IMR-90 (cell line): Measurements from ENCODE around the gene DNAH6. TPM values are rescaled to one million over a fixed set of nuclear protein-coding genes. Genes with fewer than 3 reads are reported as not detected.

Source experiments
- ATAC-seq: fragments of 200-7000 bp; cut with Tn5 transposase; 2 replicates; pipeline ENCODE4 v1.9.1; 2020; ENCODE audit warnings: low read depth, mild to moderate bottlenecking, moderate library complexity
- Bru-seq: library from RNA; stranded (reverse); fragments of 400-500 nt; gene quantifications from one replicate; lab custom pipeline; 2021; lab: Mats Ljungman, UMichigan
- BruChase-seq, 2 experiments: library from RNA; stranded (reverse); fragments of 400-500 nt; gene quantifications; one replicate each; lab custom pipeline; 2021; lab: Mats Ljungman, UMichigan
- BruUV-seq: library from RNA; stranded (reverse); fragments of 400-500 nt; replicated peaks from 2 replicates; lab custom pipeline; 2021; lab: Mats Ljungman, UMichigan
- CTCF ChIA-PET: fragments of 300-600 bp; formaldehyde crosslinking; extraction: SDS; loops from one replicate; lab custom pipeline; 2021; ENCODE audit warnings: antibody characterized with exemption; lab: Yijun Ruan, JAX
- POLR2A ChIA-PET: fragments of 300-600 bp; sonication (Branson Sonifier 250); formaldehyde crosslinking; loops from one replicate; lab custom pipeline; 2022; ENCODE audit warnings: antibody characterized with exemption; ENCODE audit not compliant: unreplicated experiment; lab: Charles Lee
- DNase-seq: peaks from one replicate; pipeline ENCODE4 v3.0.0; 2013
- H2AFZ ChIP-seq: replicated peaks from 2 replicates; pipeline ENCODE3; 2013; ENCODE audit warnings: low read length, mild to moderate bottlenecking; ENCODE audit not compliant: poor library complexity
- H2AK5ac ChIP-seq: 2 replicates; pipeline ENCODE4 v1.6.1; 2013; ENCODE audit warnings: low read depth, low read length, inconsistent platforms
- H2AK9ac ChIP-seq: replicated peaks from 2 replicates; pipeline ENCODE3; 2013; ENCODE audit warnings: mild to moderate bottlenecking, low read depth, low read length, moderate library complexity; ENCODE audit not compliant: poor library complexity
- H2BK120ac ChIP-seq: 2 replicates; pipeline ENCODE4 v1.6.1; 2013; ENCODE audit warnings: low read depth, low read length, inconsistent platforms
- H2BK15ac ChIP-seq: 3 replicates; pipeline ENCODE4 v1.6.1; 2013; ENCODE audit warnings: low read depth, low read length, inconsistent platforms
- H2BK20ac ChIP-seq: 2 replicates; pipeline ENCODE4 v1.6.1; 2013; ENCODE audit warnings: low read depth, mild to moderate bottlenecking, inconsistent platforms, low read length, moderate library complexity
- H2BK5ac ChIP-seq: 2 replicates; pipeline ENCODE4 v1.6.1; 2013; ENCODE audit warnings: mild to moderate bottlenecking, low read depth, low read length, inconsistent platforms; ENCODE audit not compliant: poor library complexity, severe bottlenecking
- H3K14ac ChIP-seq: replicated peaks from 2 replicates; pipeline ENCODE4 v1.6.1; 2013; ENCODE audit warnings: low read depth, low read length, inconsistent platforms
- H3K18ac ChIP-seq: 2 replicates; pipeline ENCODE4 v1.6.1; 2013; ENCODE audit warnings: low read depth, low read length, control low read depth
- H3K23ac ChIP-seq: 2 replicates; pipeline ENCODE4 v1.6.1; 2013; ENCODE audit warnings: low read depth, low read length, inconsistent platforms
- H3K27ac ChIP-seq: 2 replicates; pipeline ENCODE4 v1.5.1; 2013; ENCODE audit warnings: mild to moderate bottlenecking, control low read depth, low read length; ENCODE audit not compliant: insufficient read depth
- H3K27me3 ChIP-seq: 2 replicates; pipeline ENCODE4 v1.6.1; 2013; ENCODE audit warnings: low read length; ENCODE audit not compliant: control insufficient read depth, insufficient read depth
- H3K36me3 ChIP-seq: 2 replicates; pipeline ENCODE4 v1.6.1; 2013; ENCODE audit warnings: low read length, mixed read lengths; ENCODE audit not compliant: control insufficient read depth, insufficient read depth
- H3K4ac ChIP-seq: 2 replicates; pipeline ENCODE4 v1.6.1; 2013; ENCODE audit warnings: low read depth, low read length, inconsistent platforms
- H3K4me1 ChIP-seq: 2 replicates; pipeline ENCODE4 v1.6.1; 2013; ENCODE audit warnings: low read length, mixed read lengths; ENCODE audit not compliant: control insufficient read depth, insufficient read depth
- H3K4me2 ChIP-seq: 2 replicates; pipeline ENCODE4 v1.6.1; 2013; ENCODE audit warnings: low read depth, mild to moderate bottlenecking, control low read depth, low read length, moderate library complexity
- H3K4me3 ChIP-seq: 2 replicates; pipeline ENCODE4 v1.5.1; 2013; ENCODE audit warnings: low read depth, mild to moderate bottlenecking, control low read depth, low read length, moderate library complexity; ENCODE audit not compliant: insufficient read depth
- H3K56ac ChIP-seq: 2 replicates; pipeline ENCODE4 v1.6.1; 2013; ENCODE audit warnings: low read length, inconsistent platforms; ENCODE audit not compliant: insufficient read depth; ENCODE audit errors: extremely low read depth
- H3K79me1 ChIP-seq, 2 experiments: 2 replicates each; pipeline ENCODE4 v1.6.1; 2013; ENCODE audit warnings: low read length in 2 of 2, inconsistent platforms in 1 of 2, low read depth in 1 of 2
- H3K9ac ChIP-seq: 2 replicates; pipeline ENCODE4 v1.6.1; 2013; ENCODE audit warnings: low read depth, low read length, control low read depth
- H3K9me1 ChIP-seq: 2 replicates; pipeline ENCODE4 v1.6.1; 2013; ENCODE audit warnings: low read length, inconsistent platforms; ENCODE audit not compliant: insufficient read depth
- H3K9me3 ChIP-seq: 2 replicates; pipeline ENCODE4 v1.6.1; 2013; ENCODE audit warnings: low read length; ENCODE audit not compliant: control insufficient read depth, insufficient read depth
- H4K20me1 ChIP-seq: 2 replicates; pipeline ENCODE4 v1.6.1; 2013; ENCODE audit warnings: low read length, inconsistent platforms; ENCODE audit not compliant: insufficient read depth
- H4K5ac ChIP-seq: 2 replicates; pipeline ENCODE4 v1.6.1; 2013; ENCODE audit warnings: mild to moderate bottlenecking, low read depth, low read length, control low read depth
- H4K8ac ChIP-seq, 2 experiments: 2 replicates each; pipeline ENCODE4 v1.6.1; 2013; ENCODE audit warnings: low read depth in 2 of 2, low read length in 2 of 2, control low read depth in 1 of 2, inconsistent platforms in 1 of 2
- H4K91ac ChIP-seq: 2 replicates; pipeline ENCODE4 v1.6.1; 2013; ENCODE audit warnings: low read depth, low read length, inconsistent platforms; ENCODE audit not compliant: insufficient read depth
- CEBPB ChIP-seq: IDR thresholded peaks from 2 replicates; pipeline ENCODE4 v1.6.1; 2012; ENCODE audit warnings: low read depth, low read length, improper control_type of control experiment
- FOS ChIP-seq: fragments of 150-350 bp; IDR thresholded peaks from 2 replicates; pipeline ENCODE4 v1.6.1; 2016; ENCODE audit warnings: low read depth, low read length
- MXI1 ChIP-seq: IDR thresholded peaks from 2 replicates; pipeline ENCODE4 v1.6.1; 2012; ENCODE audit warnings: low read depth, mild to moderate bottlenecking, low read length, moderate library complexity, borderline replicate concordance
- POLR2A ChIP-seq: IDR thresholded peaks from 2 replicates; pipeline ENCODE4 v1.6.1; 2012; ENCODE audit warnings: mild to moderate bottlenecking, low read depth, low read length
- RFX5 ChIP-seq: IDR thresholded peaks from 2 replicates; pipeline ENCODE4 v1.8.0; 2012; ENCODE audit warnings: low read depth, mild to moderate bottlenecking, low read length, moderate library complexity
- WGBS, 2 experiments: methylation state at CpG; one replicate each; pipeline versions ENCODE4 v1.1.5 to v1.1.7; 2013; ENCODE audit warnings: missing lambda C conversion rate in 2 of 2; ENCODE audit not compliant: insufficient read length in 1 of 2; ENCODE audit errors: extremely low coverage in 2 of 2; 5-methylcytosine and 5-hydroxymethylcytosine counted together
- dilution Hi-C: fragments of 300-500 bp; cut with HindIII; formaldehyde crosslinking; loops from one replicate; pipeline ENCODE4 v1.14.3; 2018; ENCODE audit warnings: low sequenced_read_pairs; ENCODE audit not compliant: unreplicated experiment
- in situ Hi-C: fragments of 300-500 bp; cut with MboI; formaldehyde crosslinking; loops from 3 replicates; pipeline ENCODE4 v1.14.3; 2019; ENCODE audit warnings: low sequenced_read_pairs, inconsistent platforms, mixed read lengths
- intact Hi-C: fragments of 100-400 bp; cut with micrococcal nuclease; formaldehyde crosslinking; loops from 2 replicates; pipeline ENCODE4 v1.10.0; 2022
- long read RNA-seq: library from polyadenylated mRNA; unstranded; transcript quantifications from one replicate; pipeline ENCODE4 v2.0.0, GENCODE V29; 2021; ENCODE audit not compliant: unreplicated experiment
- polyA plus RNA-seq, 3 experiments: library from polyadenylated mRNA; depleted of rRNA; stranded (reverse); fragments of >200 nt; gene quantifications; 2 replicates each; pipeline ENCODE4 v1.2.3, GENCODE V29; 2012; ENCODE audit warnings: low replicate concordance in 1 of 3
- total RNA-seq: library from RNA; depleted of rRNA; stranded (reverse); fragments of >200 nt; gene quantifications from 2 replicates; pipeline ENCODE4 v1.2.3, GENCODE V29; 2012; rRNA removed
- TF ChIP-seq, protein P1 (sequence below): fragments of 150-350 bp; IDR thresholded peaks from 2 replicates; pipeline ENCODE4 v1.6.1; 2017; ENCODE audit warnings: mild to moderate bottlenecking, antibody characterized with exemption, low read length, low read depth
- TF ChIP-seq, protein P2 (sequence below): fragments of 150-350 bp; IDR thresholded peaks from 2 replicates; pipeline ENCODE4 v1.6.1; 2016; ENCODE audit warnings: low read depth, mild to moderate bottlenecking, low read length, moderate library complexity, borderline replicate concordance

The DNAH6 gene, protein sequence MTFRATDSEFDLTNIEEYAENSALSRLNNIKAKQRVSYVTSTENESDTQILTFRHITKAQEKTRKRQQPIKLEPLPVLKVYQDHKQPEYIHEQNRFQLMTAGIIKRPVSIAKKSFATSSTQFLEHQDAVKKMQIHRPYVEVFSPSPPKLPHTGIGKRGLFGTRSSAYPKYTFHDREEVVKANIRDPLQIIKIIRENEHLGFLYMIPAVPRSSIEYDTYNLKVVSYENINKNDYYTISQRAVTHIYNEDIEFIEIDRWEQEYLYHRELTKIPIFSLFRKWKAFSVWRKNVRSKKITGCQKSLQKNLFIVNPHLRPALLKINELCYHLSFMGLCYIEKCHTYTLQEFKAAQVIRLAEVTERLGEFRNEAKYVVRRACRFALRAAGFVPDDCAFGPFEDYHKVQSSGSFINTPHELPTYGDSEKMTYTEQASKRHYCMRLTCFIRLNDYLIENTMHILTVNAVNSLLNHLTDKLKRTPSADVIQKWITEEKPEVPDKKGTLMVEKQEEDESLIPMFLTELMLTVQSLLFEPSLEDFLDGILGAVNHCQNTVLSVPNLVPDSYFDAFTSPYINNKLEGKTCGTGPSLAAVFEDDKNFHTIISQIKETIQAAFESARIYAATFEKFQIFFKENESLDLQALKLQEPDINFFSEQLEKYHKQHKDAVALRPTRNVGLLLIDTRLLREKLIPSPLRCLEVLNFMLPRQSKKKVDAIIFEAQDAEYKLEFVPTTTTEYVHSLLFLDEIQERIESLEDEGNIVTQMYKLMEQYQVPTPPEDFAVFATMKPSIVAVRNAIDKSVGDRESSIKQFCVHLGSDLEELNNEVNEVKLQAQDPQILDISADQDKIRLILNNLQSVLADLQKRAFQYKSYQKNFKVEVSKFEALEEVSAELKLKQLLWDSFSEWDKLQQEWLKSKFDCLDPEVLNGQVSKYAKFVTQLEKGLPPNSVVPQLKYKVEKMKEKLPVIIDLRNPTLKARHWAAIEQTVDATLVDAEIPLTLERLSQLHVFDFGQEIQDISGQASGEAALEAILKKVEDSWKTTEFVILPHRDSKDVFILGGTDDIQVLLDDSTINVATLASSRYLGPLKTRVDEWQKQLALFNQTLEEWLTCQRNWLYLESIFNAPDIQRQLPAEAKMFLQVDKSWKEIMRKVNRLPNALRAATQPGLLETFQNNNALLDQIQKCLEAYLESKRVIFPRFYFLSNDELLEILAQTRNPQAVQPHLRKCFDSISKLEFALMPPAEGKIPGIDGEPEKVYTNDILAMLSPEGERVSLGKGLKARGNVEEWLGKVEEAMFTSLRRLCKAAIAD (N-terminal part only)
- total RNA-seq (under 0.01 TPM in 2 replicates), polyA plus RNA-seq (2012; rRNA removed) (0.07 and 0.09 TPM in 2 replicates), Bru-seq, nascent RNA (percentile 14 among the genes with signal in this experiment), BruChase-seq, experiment 1, labeled RNA remaining after a 6-hour chase (percentile 15 among the genes with signal in this experiment), BruChase-seq, experiment 2, labeled RNA remaining after a 2-hour chase (percentile 13 among the genes with signal in this experiment)
- polyA plus RNA-seq (2012; cell fraction: cytosol; rRNA removed): not detected in 2 replicates
- under 0.01 and 0.05 TPM in 2 replicates for polyA plus RNA-seq (2012; cell fraction: nucleus; rRNA removed; ENCODE audit: low replicate concordance)
- long read RNA-seq: 0 reads

- no peak within 1 kb of the TSS for H2BK20ac ChIP-seq
- in situ Hi-C loops: no loop called here
- no peak within 1 kb of the TSS for H3K4ac ChIP-seq
- no peak within 1 kb of the TSS for H2AK9ac ChIP-seq
- H3K79me1 ChIP-seq: no peaks in the 10 kb centered on the region
- H3K14ac ChIP-seq: peak within 1 kb of the TSS; percentile 40; the same call in 1 of the 2 replicates
- no peaks in the 10 kb centered on the region for H3K4me1 ChIP-seq
- H2BK15ac ChIP-seq: no peak within 1 kb of the TSS
- no peak within 1 kb of the TSS for H2BK5ac ChIP-seq
- H2AK5ac ChIP-seq: no peak within 1 kb of the TSS
- H4K5ac ChIP-seq: no peak within 1 kb of the TSS
- ChIA-PET POLR2A (no interaction called here), CTCF (interaction anchor here (0.7 to 1.5 kb wide), 4 partner anchors 10 to 414 kb away, joined by 3 to 4 read pairs (median 3); no protein-coding TSS in a partner anchor)
- intact Hi-C loops: no loop called here
- peaks cover 6% of the 10 kb centered on the region; the same call in 1 of the 2 replicates for H3K9me1 ChIP-seq
- H3K9ac ChIP-seq: 0 out of 2 replicates have a peak within 1 kb of the TSS, but pooled peaks have one; percentile 27
- ATAC-seq (peak; percentile 100), DNase-seq (peak; percentile 92)
- no peak within 1 kb of the TSS for H4K91ac ChIP-seq
- peak within 1 kb of the TSS; percentile 27 to 59; a peak in 3 of 4 replicates for H4K8ac ChIP-seq
- no peaks in the 10 kb centered on the region for H3K36me3 ChIP-seq
- BruUV-seq: no TSS peak
- peaks cover 3% of the 10 kb centered on the region; the same call in 1 of the 2 replicates for H3K27me3 ChIP-seq
- peak within 1 kb of the TSS; percentile 56 for H3K4me3 ChIP-seq
- no peak within 1 kb of the TSS for H3K56ac ChIP-seq
- dilution Hi-C loops: no loop called here
- no peak within 1 kb of the TSS for H3K27ac ChIP-seq
- no peak within 1 kb of the TSS for H2BK120ac ChIP-seq
- H3K9me3 ChIP-seq: no peaks in the 10 kb centered on the region
- peak within 1 kb of the TSS; percentile 83 for H3K4me2 ChIP-seq
- H2AFZ ChIP-seq: peak within 1 kb of the TSS; percentile 91
- no peak within 1 kb of the TSS for H3K23ac ChIP-seq
- WGBS, 2 experiments: 17% methylated on average over 18 of the region's 31 CpGs; no CpG with 5 or more reads in 1 of the 2 experiments
- no peaks in the 10 kb centered on the region for H4K20me1 ChIP-seq
- H3K18ac ChIP-seq: no peak within 1 kb of the TSS
- TF ChIP-seq POLR2A (peak; percentile 48), CEBPB (no peak), MXI1 (0 out of 2 replicates have a peak, but pooled peaks have one; percentile 57), RFX5 (peak; percentile 68; the same call in 1 of the 2 replicates), FOS (peak; percentile 64; the same call in 1 of the 2 replicates)
- TF ChIP-seq, protein P1, sequence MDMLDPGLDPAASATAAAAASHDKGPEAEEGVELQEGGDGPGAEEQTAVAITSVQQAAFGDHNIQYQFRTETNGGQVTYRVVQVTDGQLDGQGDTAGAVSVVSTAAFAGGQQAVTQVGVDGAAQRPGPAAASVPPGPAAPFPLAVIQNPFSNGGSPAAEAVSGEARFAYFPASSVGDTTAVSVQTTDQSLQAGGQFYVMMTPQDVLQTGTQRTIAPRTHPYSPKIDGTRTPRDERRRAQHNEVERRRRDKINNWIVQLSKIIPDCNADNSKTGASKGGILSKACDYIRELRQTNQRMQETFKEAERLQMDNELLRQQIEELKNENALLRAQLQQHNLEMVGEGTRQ: no peak
- TF ChIP-seq, protein P2, sequence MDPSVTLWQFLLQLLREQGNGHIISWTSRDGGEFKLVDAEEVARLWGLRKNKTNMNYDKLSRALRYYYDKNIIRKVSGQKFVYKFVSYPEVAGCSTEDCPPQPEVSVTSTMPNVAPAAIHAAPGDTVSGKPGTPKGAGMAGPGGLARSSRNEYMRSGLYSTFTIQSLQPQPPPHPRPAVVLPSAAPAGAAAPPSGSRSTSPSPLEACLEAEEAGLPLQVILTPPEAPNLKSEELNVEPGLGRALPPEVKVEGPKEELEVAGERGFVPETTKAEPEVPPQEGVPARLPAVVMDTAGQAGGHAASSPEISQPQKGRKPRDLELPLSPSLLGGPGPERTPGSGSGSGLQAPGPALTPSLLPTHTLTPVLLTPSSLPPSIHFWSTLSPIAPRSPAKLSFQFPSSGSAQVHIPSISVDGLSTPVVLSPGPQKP: no peak
Measured at GRCh38 chr2:84516234-84516986, at the start of gene DNAH6. Gene DNAH6, plus strand, starts transcription at chr2:84516498. Its CDS starts 1,329 bp downstream, at chr2:84517827.
